IMR-90 (cell line): ENCODE data around the gene ZBTB33.

ENCODE experiments used
- BHLHE40 ChIP-seq: fragments of 150-350 bp; IDR thresholded peaks from 2 replicates; pipeline ENCODE4 v1.6.1; 2016; ENCODE audit warnings: mild to moderate bottlenecking, low read depth, low read length
- MXI1 ChIP-seq: IDR thresholded peaks from 2 replicates; pipeline ENCODE4 v1.6.1; 2012; ENCODE audit warnings: low read depth, mild to moderate bottlenecking, low read length, moderate library complexity, borderline replicate concordance
- POLR2A ChIP-seq: IDR thresholded peaks from 2 replicates; pipeline ENCODE4 v1.6.1; 2012; ENCODE audit warnings: mild to moderate bottlenecking, low read depth, low read length
- TF ChIP-seq, protein P1 (sequence below): conservative IDR thresholded peaks from 2 replicates; pipeline ENCODE4 v1.5.1; 2012; ENCODE audit warnings: mild to moderate bottlenecking, low read depth, low read length, improper control_type of control experiment
- TF ChIP-seq, protein P2 (sequence below): fragments of 150-350 bp; IDR thresholded peaks from 2 replicates; pipeline ENCODE4 v1.6.1; 2017; ENCODE audit warnings: mild to moderate bottlenecking, antibody characterized with exemption, low read length, low read depth

DNA sequence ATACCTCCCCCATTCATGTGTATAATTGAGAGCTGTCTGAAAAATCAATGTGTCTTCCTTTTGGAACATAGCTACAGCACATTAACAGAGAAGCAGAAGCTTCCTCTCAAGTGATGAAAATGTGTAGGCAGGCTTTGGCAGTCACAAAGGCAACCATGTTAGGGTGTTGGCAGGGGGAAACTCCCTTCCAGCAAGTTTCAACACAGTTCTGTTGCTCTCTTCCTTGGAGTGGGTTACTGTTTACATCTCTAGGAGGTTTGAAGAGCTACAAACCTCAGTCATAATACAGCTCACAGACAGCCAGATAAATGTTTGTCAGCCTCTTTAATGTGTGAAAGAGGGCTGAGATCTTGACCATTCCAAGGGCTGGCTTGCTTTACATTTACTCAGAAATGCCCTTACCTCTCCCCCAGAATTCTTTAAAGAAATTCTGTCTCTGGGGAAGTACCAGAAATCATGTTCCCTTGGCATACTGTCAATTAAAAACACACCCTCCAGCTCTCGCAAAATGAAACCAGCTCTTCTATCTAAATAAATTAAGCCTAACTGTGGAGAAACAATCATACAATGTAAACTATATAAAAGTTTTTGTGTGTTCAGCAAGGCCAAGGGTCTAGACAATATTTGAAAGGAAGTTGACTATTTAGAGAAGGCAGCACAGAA is 18.9 kb downstream of the ZBTB33 start:
- TF ChIP-seq, protein P1, sequence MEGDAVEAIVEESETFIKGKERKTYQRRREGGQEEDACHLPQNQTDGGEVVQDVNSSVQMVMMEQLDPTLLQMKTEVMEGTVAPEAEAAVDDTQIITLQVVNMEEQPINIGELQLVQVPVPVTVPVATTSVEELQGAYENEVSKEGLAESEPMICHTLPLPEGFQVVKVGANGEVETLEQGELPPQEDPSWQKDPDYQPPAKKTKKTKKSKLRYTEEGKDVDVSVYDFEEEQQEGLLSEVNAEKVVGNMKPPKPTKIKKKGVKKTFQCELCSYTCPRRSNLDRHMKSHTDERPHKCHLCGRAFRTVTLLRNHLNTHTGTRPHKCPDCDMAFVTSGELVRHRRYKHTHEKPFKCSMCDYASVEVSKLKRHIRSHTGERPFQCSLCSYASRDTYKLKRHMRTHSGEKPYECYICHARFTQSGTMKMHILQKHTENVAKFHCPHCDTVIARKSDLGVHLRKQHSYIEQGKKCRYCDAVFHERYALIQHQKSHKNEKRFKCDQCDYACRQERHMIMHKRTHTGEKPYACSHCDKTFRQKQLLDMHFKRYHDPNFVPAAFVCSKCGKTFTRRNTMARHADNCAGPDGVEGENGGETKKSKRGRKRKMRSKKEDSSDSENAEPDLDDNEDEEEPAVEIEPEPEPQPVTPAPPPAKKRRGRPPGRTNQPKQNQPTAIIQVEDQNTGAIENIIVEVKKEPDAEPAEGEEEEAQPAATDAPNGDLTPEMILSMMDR: no peak
- TF ChIP-seq POLR2A: no peak
- TF ChIP-seq BHLHE40: no peak
- TF ChIP-seq, protein P2, sequence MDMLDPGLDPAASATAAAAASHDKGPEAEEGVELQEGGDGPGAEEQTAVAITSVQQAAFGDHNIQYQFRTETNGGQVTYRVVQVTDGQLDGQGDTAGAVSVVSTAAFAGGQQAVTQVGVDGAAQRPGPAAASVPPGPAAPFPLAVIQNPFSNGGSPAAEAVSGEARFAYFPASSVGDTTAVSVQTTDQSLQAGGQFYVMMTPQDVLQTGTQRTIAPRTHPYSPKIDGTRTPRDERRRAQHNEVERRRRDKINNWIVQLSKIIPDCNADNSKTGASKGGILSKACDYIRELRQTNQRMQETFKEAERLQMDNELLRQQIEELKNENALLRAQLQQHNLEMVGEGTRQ: no peak
- no peak for TF ChIP-seq MXI1
